Progenitor cell of endocrine pancreas (in vitro differentiated cells): ENCODE results near the gene MRPL23. TPM values are rescaled to one million over a fixed set of nuclear protein-coding genes. Genes with fewer than 3 reads are reported as not detected.
"Not testable (repeated sequence)": the region's sequence is repeated elsewhere in the genome, so short reads cannot be mapped to it uniquely, and the experiment has no call there.

Experiments
- DNase-seq: peaks from one replicate; pipeline ENCODE4 v3.0.0; 2021; ENCODE audit warnings: low spot score; ENCODE audit not compliant: unreplicated experiment
- H3K27ac Mint-ChIP-seq: 2 replicates; pipeline ENCODE4 v1.8.0; 2021; ENCODE audit warnings: mild to moderate bottlenecking, moderate library complexity, mixed read lengths
- H3K27me3 Mint-ChIP-seq: 2 replicates; pipeline ENCODE4 v1.8.0; 2021; ENCODE audit warnings: mixed read lengths
- H3K36me3 Mint-ChIP-seq: 2 replicates; pipeline ENCODE4 v1.8.0; 2022; ENCODE audit warnings: mixed read lengths; ENCODE audit not compliant: insufficient read depth
- H3K4me1 Mint-ChIP-seq: 2 replicates; pipeline ENCODE4 v1.8.0; 2021; ENCODE audit warnings: low read depth, mixed read lengths
- H3K4me3 Mint-ChIP-seq: 2 replicates; pipeline ENCODE4 v1.8.0; 2021; ENCODE audit warnings: low read depth, mild to moderate bottlenecking, moderate library complexity, mixed read lengths
- H3K9me3 Mint-ChIP-seq: 2 replicates; pipeline ENCODE4 v1.8.0; 2021; ENCODE audit warnings: low read depth, mixed read lengths
- CTCF ChIP-seq: fragments of 200-600 bp; sonication (generic); IDR thresholded peaks from one replicate; pipeline ENCODE4 v1.5.0; 2021; ENCODE audit warnings: antibody characterized with exemption, mild to moderate bottlenecking; ENCODE audit not compliant: unreplicated experiment
- total RNA-seq: library from RNA; stranded (reverse); gene quantifications from 2 replicates; pipeline ENCODE4 v1.2.1, GENCODE V29; 2021

Gene MRPL23
- total RNA-seq, 1 donor from 2014 or later = 38.1 TPM

- peak; percentile 6 for DNase-seq
- no peak for TF ChIP-seq CTCF
- Mint-ChIP-seq H3K4me1 (no peaks in the 10 kb centered on the region), H3K36me3 (no peaks in the 10 kb centered on the region), H3K4me3 (no peak overlapping the region), H3K27me3 (peaks cover 12% of the 10 kb centered on the region), H3K27ac (no peak overlapping the region), H3K9me3 (no peaks in the 10 kb centered on the region)
Measured at GRCh38 chr11:1939006-1939625, 8.0 kb upstream of the MRPL23 start.

GRCh38 chr11:1939788-1940187, 7.3 kb upstream of the MRPL23 start:
- H3K9me3 Mint-ChIP-seq, H3K4me3 Mint-ChIP-seq, H3K36me3 Mint-ChIP-seq, DNase-seq, H3K4me1 Mint-ChIP-seq: not testable (repeated sequence)
- Mint-ChIP-seq H3K27me3 (peaks cover 11% of the 10 kb centered on the region), H3K27ac (peak overlapping the region; percentile 51)

- H3K27me3 Mint-ChIP-seq = peaks cover 11% of the 10 kb centered on the region
- TF ChIP-seq CTCF = no peak
- no peak overlapping the region for H3K4me3 Mint-ChIP-seq
- H3K4me1 Mint-ChIP-seq = no peaks in the 10 kb centered on the region
- H3K27ac Mint-ChIP-seq = no peak overlapping the region
- no peaks in the 10 kb centered on the region for H3K36me3 Mint-ChIP-seq
- H3K9me3 Mint-ChIP-seq = no peaks in the 10 kb centered on the region
- DNase-seq = peak; percentile 5
Measured at GRCh38 chr11:1942558-1943260, 4.4 kb upstream of the MRPL23 start.

DNA sequence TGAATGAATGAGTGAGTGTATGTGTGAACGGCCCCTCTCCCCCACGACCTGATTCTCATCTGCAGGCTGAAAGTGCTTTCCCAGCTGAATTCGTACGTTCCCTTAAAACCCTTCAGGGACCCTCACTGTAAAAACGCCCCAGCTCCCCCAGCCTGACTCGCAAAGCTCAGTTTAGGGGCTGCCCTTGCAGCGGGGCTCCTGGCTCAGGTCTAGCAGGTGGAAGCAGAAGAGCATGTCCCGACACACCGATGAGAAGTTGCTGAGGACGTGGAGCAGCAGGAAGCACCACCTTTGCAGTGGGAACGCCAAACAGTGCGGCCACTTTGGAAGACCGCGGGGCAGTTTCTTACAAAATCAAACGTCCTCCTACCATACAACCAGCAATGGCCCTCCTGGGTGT, 3.6 kb upstream of the MRPL23 start:
- DNase-seq = peak; percentile 8
- no peak for TF ChIP-seq CTCF
- Mint-ChIP-seq H3K27ac (no peak overlapping the region), H3K36me3 (no peaks in the 10 kb centered on the region), H3K4me1 (no peaks in the 10 kb centered on the region), H3K4me3 (no peak overlapping the region), H3K9me3 (no peaks in the 10 kb centered on the region), H3K27me3 (peaks cover 11% of the 10 kb centered on the region)

DNA sequence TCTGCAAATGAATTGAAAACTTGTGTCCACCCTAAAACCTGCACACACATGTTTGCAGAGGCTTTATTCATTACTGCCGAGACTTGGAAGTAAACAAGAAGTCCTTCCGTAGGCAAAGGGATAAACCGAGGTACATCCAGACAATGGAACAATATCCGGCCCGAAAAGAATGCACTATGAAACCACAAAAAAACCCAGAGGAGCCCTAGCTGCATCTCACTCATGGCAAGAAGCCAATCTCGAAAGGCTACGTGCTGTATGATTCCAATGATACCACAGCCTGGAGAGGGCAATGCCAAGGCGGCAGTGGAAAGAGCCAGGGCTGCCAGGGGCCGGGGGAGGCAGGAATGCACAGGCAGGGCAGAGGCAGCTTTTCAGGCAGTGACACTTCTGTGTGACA, 3.2 kb upstream of the MRPL23 start:
- Mint-ChIP-seq H3K27me3 (peaks cover 11% of the 10 kb centered on the region), H3K4me1 (no peaks in the 10 kb centered on the region), H3K27ac (no peak overlapping the region), H3K36me3 (no peaks in the 10 kb centered on the region), H3K9me3 (no peaks in the 10 kb centered on the region), H3K4me3 (no peak overlapping the region)
- TF ChIP-seq CTCF = no peak
- no peak for DNase-seq
